Smooth muscle cell of the pulmonary artery (primary cell): ENCODE data around the gene MAGEF1. TPM values are rescaled to one million over a fixed set of nuclear protein-coding genes. Genes with fewer than 3 reads are reported as not detected.

ENCODE experiments used
- total RNA-seq: library from RNA; depleted of rRNA; stranded (reverse); fragments of >200 nt; gene quantifications from 2 replicates; pipeline ENCODE4 v1.2.3, GENCODE V29; 2014

The MAGEF1 gene, protein sequence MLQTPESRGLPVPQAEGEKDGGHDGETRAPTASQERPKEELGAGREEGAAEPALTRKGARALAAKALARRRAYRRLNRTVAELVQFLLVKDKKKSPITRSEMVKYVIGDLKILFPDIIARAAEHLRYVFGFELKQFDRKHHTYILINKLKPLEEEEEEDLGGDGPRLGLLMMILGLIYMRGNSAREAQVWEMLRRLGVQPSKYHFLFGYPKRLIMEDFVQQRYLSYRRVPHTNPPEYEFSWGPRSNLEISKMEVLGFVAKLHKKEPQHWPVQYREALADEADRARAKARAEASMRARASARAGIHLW
- total RNA-seq = 16.4 and 19.5 TPM in 2 replicates

GRCh38 chr3:184711493-184712247 lies at the start of gene MAGEF1:
MAGEF1 (minus strand) TSS chr3:184712064; CDS start chr3:184711821, 243 bp downstream.

Other genes with a start within 250 kb of the MAGEF1 start
- gene EPHB3, start 150.3 kb downstream of the MAGEF1 start, total RNA-seq = 3.8 and 6.9 TPM in 2 replicates
- gene VPS8, start 100.1 kb upstream of the MAGEF1 start, total RNA-seq = 70.4 and 75.1 TPM in 2 replicates